M059J (cell line): Measurements from ENCODE around the gene PRSS27. TPM values are rescaled to one million over a fixed set of nuclear protein-coding genes. Genes with fewer than 3 reads are reported as not detected.

Source experiments
- DNase-seq: peaks from one replicate; pipeline ENCODE4 v3.0.0-alpha.2; 2012; ENCODE audit warnings: low read depth
- total RNA-seq: library from RNA; depleted of rRNA; stranded (reverse); fragments of >200 nt; shearing (Covaris generic); gene quantifications from 2 replicates; pipeline ENCODE4 v1.2.3, GENCODE V29; 2014; rRNA removed

The PRSS27 gene
- total RNA-seq = 0.17 TPM in 1 of 2 replicates, not detected in the other

- DNase-seq = no peak
Observed at GRCh38 chr16:2720064-2720457, at the start of gene PRSS27. TSS of gene PRSS27 (minus strand) at chr16:2720224. CDS start at chr16:2720160, 64 bp downstream.

GRCh38 chr16:2769675-2770056 is 49.6 kb upstream of the PRSS27 start:
- DNase-seq = no peak

GRCh38 chr16:2769100-2769529 is 49.1 kb upstream of the PRSS27 start:
- no peak for DNase-seq

- no peak for DNase-seq
Observed at GRCh38 chr16:2768403-2769089, 48.5 kb upstream of the PRSS27 start.

DNA sequence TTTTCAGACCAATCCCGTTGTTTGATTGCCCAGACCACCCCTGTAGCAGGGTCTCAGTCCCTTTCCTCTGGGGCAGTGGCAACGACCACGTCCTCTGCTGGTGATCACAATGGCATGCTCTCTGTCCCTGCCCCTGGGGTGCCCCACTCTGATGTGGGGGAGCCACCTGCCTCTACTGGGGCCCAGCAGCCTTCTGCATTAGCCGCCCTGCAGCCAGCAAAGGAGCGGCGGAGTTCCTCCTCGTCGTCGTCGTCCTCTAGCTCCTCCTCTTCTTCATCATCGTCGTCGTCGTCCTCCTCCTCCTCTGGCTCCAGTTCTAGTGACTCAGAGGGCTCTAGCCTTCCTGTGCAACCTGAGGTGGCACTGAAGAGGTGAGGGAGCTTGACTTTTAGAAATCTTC is 47.9 kb upstream of the PRSS27 start:
- no peak for DNase-seq

GRCh38 chr16:2767140-2767731 is 47.2 kb upstream of the PRSS27 start:
- DNase-seq = no peak

- no peak for DNase-seq
Observed at GRCh38 chr16:2766430-2767139, 46.6 kb upstream of the PRSS27 start.

- no peak for DNase-seq
Observed at GRCh38 chr16:2765462-2766404, 45.7 kb upstream of the PRSS27 start.

GRCh38 chr16:2764718-2765117 is 44.7 kb upstream of the PRSS27 start:
- DNase-seq = no peak

DNA sequence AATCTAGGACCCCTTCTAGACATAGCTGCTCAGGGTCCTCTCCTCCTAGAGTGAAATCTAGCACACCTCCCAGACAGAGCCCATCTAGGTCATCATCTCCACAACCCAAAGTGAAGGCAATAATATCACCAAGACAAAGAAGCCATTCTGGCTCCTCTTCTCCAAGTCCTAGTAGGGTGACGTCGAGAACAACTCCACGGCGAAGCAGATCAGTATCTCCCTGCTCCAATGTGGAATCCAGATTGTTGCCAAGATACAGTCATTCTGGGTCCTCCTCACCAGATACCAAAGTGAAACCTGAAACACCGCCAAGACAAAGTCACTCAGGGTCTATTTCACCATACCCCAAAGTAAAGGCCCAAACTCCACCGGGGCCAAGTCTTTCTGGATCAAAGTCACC is 43.1 kb upstream of the PRSS27 start:
- no peak for DNase-seq

DNA sequence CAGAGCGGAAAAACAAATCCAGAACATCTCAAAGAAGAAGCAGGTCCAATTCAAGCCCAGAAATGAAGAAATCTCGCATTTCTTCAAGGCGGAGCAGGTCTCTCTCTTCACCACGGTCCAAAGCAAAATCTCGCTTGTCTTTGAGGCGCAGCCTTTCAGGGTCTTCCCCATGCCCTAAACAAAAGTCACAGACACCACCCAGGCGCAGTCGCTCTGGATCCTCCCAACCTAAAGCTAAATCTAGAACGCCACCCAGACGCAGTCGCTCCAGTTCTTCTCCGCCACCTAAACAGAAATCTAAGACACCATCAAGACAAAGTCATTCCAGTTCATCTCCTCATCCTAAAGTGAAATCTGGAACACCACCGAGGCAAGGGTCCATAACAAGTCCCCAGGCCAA is 42.7 kb upstream of the PRSS27 start:
- no peak for DNase-seq

GRCh38 chr16:2761886-2762583 is 42.0 kb upstream of the PRSS27 start:
- no peak for DNase-seq

DNA sequence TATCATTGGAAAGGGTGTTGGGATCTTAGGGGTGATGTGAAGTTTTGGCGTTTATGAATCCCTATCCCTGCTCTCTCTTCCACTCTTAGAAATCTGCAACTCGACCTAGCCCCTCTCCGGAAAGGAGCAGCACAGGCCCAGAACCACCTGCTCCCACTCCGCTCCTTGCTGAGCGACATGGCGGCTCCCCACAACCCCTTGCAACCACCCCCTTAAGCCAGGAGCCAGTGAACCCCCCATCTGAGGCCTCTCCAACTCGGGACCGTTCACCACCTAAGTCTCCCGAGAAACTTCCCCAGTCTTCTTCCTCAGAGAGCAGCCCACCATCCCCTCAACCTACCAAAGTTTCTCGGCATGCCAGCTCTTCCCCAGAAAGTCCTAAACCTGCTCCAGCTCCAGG is 41.4 kb upstream of the PRSS27 start:
- DNase-seq = no peak

DNA sequence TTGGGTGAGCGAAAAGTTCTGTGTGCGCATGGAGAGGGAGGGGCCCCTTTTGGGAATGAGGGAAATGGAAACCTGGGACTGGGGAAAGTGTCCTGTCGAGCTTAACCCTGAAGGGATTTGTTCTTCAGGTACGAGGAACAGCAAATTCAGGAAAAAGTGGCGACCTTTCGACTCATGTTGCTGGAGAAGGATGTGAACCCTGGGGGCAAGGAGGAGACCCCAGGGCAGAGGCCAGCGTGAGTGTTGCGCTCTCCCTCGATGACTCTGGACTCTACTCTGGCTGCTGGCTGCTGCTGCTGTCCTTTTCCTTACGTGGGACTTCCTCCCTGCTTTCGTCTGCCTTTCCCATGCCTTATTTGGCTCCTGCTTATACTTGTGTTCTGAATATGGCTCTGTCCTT is 37.3 kb upstream of the PRSS27 start:
- no peak for DNase-seq

- no peak for DNase-seq
Observed at GRCh38 chr16:2756288-2757015, 36.4 kb upstream of the PRSS27 start.

DNA sequence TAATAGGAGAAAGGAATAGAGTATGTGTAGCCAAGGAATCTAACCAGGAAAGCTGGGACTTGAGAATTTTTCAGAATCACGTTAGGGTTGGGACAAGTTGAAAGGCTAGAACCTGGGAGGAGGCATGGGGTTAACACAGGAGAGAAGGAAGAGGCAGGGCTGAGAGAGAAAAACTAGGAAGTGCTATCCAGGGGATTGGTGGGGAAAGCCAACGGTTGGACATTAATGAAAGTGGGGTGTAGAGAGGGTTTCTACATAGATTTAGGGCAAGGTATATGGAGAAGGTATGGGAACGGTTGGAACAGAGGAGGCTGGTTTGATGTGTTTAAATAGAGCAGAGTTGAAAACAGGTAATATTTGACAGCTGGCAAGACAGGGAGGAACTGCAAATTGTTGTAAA is 35.1 kb upstream of the PRSS27 start:
- no peak for DNase-seq

DNA sequence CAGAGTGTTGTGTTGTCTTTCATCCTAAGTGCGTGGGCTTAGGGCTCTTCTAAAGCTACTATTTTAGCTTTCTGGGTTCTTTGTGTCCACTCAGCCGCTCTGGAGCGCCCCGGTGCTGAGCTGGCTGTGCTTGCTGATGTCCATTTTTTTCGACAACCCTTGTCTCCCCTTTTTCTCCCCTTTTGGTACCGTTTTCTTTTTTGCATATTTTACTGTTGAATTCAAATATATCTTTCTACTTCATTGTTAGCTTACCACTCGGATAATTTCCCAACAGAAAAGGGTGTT is 33.7 kb upstream of the PRSS27 start:
- DNase-seq = no peak

DNA sequence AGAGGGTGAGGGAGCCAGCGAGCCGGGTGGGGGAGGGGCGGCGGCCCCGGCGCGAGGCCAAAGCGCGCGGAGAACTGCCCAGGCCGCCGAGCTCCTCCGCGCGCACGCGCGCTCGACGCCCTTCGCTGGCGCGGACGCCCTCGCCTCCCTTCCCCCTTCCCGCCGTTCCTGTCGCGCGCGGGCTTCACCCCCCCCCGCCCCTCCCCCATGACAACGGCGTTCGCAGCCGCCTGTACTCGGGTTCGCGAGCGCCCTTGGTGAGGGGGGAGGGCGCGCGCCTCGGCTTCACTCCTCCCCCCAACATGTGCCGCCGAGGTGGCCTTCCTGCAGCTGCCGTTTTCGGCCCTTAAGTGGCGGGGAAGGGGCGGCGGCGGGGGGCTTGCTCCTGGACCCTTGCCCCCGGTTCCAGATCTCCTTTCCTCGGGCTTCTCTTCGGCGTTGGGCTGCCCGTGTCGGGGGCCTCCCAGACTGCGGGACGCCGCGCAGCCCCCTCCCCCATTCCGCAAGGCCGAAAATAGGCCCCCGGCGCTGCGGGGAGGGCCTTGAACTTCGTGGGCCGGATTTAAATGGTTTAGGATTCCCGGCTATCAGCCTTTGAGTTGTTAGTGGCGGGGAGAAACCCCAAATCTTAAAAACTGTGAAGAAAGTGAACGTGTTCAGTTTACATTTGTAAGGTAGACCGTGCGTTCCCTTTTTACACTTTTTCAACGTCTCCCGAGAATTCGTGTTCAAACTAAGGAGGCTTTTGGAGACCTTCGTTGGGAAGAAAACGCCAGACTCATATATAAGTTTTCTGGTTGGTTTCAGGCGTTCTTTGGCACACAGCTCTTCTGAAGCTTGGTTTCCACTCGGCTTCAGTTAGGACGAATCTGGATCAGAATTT is 33.1 kb upstream of the PRSS27 start:
- DNase-seq = peak; percentile 72

GRCh38 chr16:2752035-2752849 is 32.2 kb upstream of the PRSS27 start, which contains the start of gene SRRM2:
TSS of gene SRRM2 (plus strand) at chr16:2752638. CDS start at chr16:2756365, 3,727 bp downstream.
- DNase-seq = peak; percentile 92
